HepG2 (cell line): ENCODE results near the gene MAP3K14. TPM values are rescaled to one million over a fixed set of nuclear protein-coding genes. Genes with fewer than 3 reads are reported as not detected.

Experiments
- ARID5B ChIP-seq: IDR thresholded peaks from 2 replicates; pipeline ENCODE4 v1.4.0; 2020; ENCODE audit warnings: mild to moderate bottlenecking, missing genetic modification reagents
- CC2D1A ChIP-seq: sonication (generic); formaldehyde crosslinking; IDR thresholded peaks from 2 replicates; pipeline ENCODE4 v1.8.1; 2023; ENCODE audit warnings: mild to moderate bottlenecking, missing genetic modification reagents
- ELF4 ChIP-seq: sonication (generic); formaldehyde crosslinking; IDR thresholded peaks from 2 replicates; pipeline ENCODE4 v1.5.0; 2020; ENCODE audit warnings: missing genetic modification reagents, mild to moderate bottlenecking, moderate library complexity, borderline replicate concordance
- JUN ChIP-seq: sonication (generic); formaldehyde crosslinking; IDR thresholded peaks from 2 replicates; pipeline ENCODE4 v1.4.0; 2020; ENCODE audit warnings: mild to moderate bottlenecking, missing genetic modification reagents
- KLF16 ChIP-seq, 2 experiments: sonication (generic) in 1 of 2; formaldehyde crosslinking in 1 of 2; IDR thresholded peaks; 2 replicates each; pipeline versions ENCODE4 v1.6.1 to v1.8.0; 2016 to 2023; ENCODE audit warnings: missing genetic modification reagents in 2 of 2, missing compliant biosample characterization in 1 of 2
- PAWR ChIP-seq: sonication (generic); formaldehyde crosslinking; IDR thresholded peaks from 2 replicates; pipeline ENCODE4 v1.4.0; 2020; ENCODE audit warnings: missing genetic modification reagents, mild to moderate bottlenecking, borderline replicate concordance
- PRPF4 ChIP-seq: fragments of 200-400 bp; formaldehyde crosslinking; IDR thresholded peaks from 2 replicates; pipeline ENCODE4 v1.6.1; 2016; ENCODE audit warnings: low read length, low read depth; ENCODE audit not compliant: poor library complexity, severe bottlenecking
- RXRA ChIP-seq: sonication (generic); formaldehyde crosslinking; IDR thresholded peaks from 2 replicates; pipeline ENCODE4 v1.5.1; 2020; ENCODE audit warnings: missing genetic modification reagents
- SUZ12 ChIP-seq: fragments of 150-350 bp; IDR thresholded peaks from 2 replicates; pipeline ENCODE4 v1.6.1; 2014; ENCODE audit warnings: low read depth, low read length
- ZFP37 ChIP-seq: sonication (generic); formaldehyde crosslinking; IDR thresholded peaks from 2 replicates; pipeline ENCODE4 v1.4.0; 2020; ENCODE audit warnings: missing genetic modification reagents, borderline replicate concordance
- ZNF234 ChIP-seq: sonication (generic); formaldehyde crosslinking; conservative IDR thresholded peaks from 2 replicates; pipeline ENCODE4 v1.5.1; 2020; ENCODE audit warnings: mild to moderate bottlenecking, missing genetic modification reagents
- ZNF264 ChIP-seq: sonication (generic); formaldehyde crosslinking; IDR thresholded peaks from 2 replicates; pipeline ENCODE4 v1.4.0; 2020; ENCODE audit warnings: missing genetic modification reagents
- ZNF292 ChIP-seq: sonication (generic); formaldehyde crosslinking; IDR thresholded peaks from 2 replicates; pipeline ENCODE4 v1.8.1; 2022; ENCODE audit warnings: mild to moderate bottlenecking, low read depth, missing genetic modification reagents, borderline replicate concordance
- ZNF569 ChIP-seq: sonication (generic); formaldehyde crosslinking; IDR thresholded peaks from 2 replicates; pipeline ENCODE4 v1.5.0; 2020; ENCODE audit warnings: mild to moderate bottlenecking, missing genetic modification reagents, moderate library complexity, borderline replicate concordance
- ZNF674 ChIP-seq: sonication (generic); formaldehyde crosslinking; IDR thresholded peaks from 2 replicates; pipeline ENCODE4 v1.5.0; 2020; ENCODE audit warnings: low read depth, mild to moderate bottlenecking, missing genetic modification reagents
- ZNF768 ChIP-seq: sonication (generic); formaldehyde crosslinking; IDR thresholded peaks from 2 replicates; pipeline ENCODE4 v1.4.0; 2020; ENCODE audit warnings: missing genetic modification reagents
- ZSCAN29 ChIP-seq: sonication (generic); formaldehyde crosslinking; conservative IDR thresholded peaks from 2 replicates; pipeline ENCODE4 v1.4.0; 2020; ENCODE audit warnings: mild to moderate bottlenecking, missing genetic modification reagents
- polyA plus RNA-seq, 8 experiments: library from polyadenylated mRNA; depleted of rRNA in 3 of 8; stranded (reverse) in 7 of 8; unstranded in 1 of 8; fragments of >200 nt; fragmentation: Illumina TruSeq in 4 of 8; extraction: Trizol in 4 of 8; gene quantifications; 2 replicates each; pipeline versions ENCODE4 v1.2.1 to v1.2.3, GENCODE V29; 2011 to 2016; ENCODE audit warnings: low read depth in 4 of 8, missing spikeins in 1 of 8, mixed read lengths in 1 of 8; ENCODE audit not compliant: insufficient read depth in 1 of 8
- total RNA-seq, 5 experiments: library from RNA; depleted of rRNA; stranded (reverse); fragments of >200 nt; fragmentation: Illumina TruSeq; extraction: Trizol; gene quantifications; 2 replicates each; pipeline ENCODE4 v1.2.3, GENCODE V29; 2016; ENCODE audit warnings: low read depth in 1 of 5
- TF ChIP-seq, protein P1 (sequence below): sonication (generic); formaldehyde crosslinking; IDR thresholded peaks from 2 replicates; pipeline ENCODE4 v1.4.0; 2020; ENCODE audit warnings: missing genetic modification reagents, borderline replicate concordance
- TF ChIP-seq, protein P2 (sequence below): sonication (generic); formaldehyde crosslinking; IDR thresholded peaks from 2 replicates; pipeline ENCODE4 v1.4.0; 2020; ENCODE audit warnings: mild to moderate bottlenecking, low read depth, missing genetic modification reagents
- TF ChIP-seq, protein P3 (sequence below): sonication (generic); formaldehyde crosslinking; IDR thresholded peaks from 2 replicates; pipeline ENCODE4 v1.5.0; 2020; ENCODE audit warnings: missing genetic modification reagents, mild to moderate bottlenecking, borderline replicate concordance

The MAP3K14 gene
- total and polyA plus RNA-seq, 2 of the 13 experiments (the other 11 are each of a cell fraction or from before 2014, with no cell fraction given), result 2.6 TPM

DNA sequence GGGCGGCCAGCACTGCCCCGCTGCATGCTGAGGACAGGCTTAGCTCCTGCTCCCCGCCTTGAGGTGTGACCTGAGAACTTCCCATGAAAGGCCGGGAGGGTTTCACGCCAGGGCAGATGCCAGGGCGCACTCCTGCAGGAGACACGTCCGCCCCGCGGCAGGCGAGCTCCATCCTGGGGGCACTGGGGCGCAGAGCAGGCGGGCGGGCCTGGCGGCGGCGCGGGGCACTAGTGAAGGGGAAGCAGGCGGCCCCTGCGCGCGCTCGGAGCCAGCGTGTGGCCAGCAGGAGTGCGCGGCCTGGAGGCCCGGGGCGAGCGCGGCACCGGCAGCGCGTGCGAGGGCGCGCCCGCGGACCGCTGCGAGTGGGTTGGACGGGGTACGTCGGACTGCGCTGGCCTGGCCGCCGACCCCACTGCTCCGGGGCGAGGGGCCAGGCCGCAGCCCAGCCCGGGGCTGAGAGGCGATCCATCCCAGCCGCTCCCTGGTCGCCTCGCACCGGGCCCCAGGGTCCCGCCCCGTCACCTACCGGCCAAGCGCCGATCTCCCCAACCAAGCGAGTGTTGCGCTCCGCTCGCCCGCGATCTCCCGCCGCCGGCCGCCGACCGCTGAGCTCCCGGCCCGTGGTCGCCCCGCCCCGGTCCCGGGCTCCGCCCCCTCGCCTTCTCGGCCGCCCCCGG is at the start of gene MAP3K14 (continued):
- TF ChIP-seq ZNF674 (CRISPR knock-in tag) (no peak), ZNF234 (CRISPR knock-in tag) (no peak), ARID5B (CRISPR knock-in tag) (peak; percentile 14; the same call in 1 of the 2 replicates), PAWR (CRISPR knock-in tag) (no peak), PRPF4 (no peak), KLF16 (CRISPR knock-in tag; IDR thresholded peaks at IDR 0.05) (no peak; a peak in 2 of 4 replicates), RXRA (CRISPR knock-in tag) (0 out of 2 replicates have a peak, but pooled peaks have one; percentile 57), SUZ12 (no peak), ZNF292 (CRISPR knock-in tag) (no peak), ZSCAN29 (no peak; the same call in 1 of the 2 replicates), ZNF264 (CRISPR knock-in tag) (no peak), ZFP37 (CRISPR knock-in tag) (0 out of 2 replicates have a peak, but pooled peaks have one; percentile 7), ELF4 (no peak), ZNF768 (CRISPR knock-in tag) (peak; percentile 34; the same call in 1 of the 2 replicates), ZNF569 (CRISPR knock-in tag) (no peak), JUN (CRISPR knock-in tag) (no peak), CC2D1A (no peak)
- TF ChIP-seq, protein P1, sequence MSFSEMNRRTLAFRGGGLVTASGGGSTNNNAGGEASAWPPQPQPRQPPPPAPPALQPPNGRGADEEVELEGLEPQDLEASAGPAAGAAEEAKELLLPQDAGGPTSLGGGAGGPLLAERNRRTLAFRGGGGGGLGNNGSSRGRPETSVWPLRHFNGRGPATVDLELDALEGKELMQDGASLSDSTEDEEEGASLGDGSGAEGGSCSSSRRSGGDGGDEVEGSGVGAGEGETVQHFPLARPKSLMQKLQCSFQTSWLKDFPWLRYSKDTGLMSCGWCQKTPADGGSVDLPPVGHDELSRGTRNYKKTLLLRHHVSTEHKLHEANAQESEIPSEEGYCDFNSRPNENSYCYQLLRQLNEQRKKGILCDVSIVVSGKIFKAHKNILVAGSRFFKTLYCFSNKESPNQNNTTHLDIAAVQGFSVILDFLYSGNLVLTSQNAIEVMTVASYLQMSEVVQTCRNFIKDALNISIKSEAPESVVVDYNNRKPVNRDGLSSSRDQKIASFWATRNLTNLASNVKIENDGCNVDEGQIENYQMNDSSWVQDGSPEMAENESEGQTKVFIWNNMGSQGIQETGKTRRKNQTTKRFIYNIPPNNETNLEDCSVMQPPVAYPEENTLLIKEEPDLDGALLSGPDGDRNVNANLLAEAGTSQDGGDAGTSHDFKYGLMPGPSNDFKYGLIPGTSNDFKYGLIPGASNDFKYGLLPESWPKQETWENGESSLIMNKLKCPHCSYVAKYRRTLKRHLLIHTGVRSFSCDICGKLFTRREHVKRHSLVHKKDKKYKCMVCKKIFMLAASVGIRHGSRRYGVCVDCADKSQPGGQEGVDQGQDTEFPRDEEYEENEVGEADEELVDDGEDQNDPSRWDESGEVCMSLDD (CRISPR knock-in tag), result peak; percentile 61; the same call in 1 of the 2 replicates
- TF ChIP-seq, protein P2, sequence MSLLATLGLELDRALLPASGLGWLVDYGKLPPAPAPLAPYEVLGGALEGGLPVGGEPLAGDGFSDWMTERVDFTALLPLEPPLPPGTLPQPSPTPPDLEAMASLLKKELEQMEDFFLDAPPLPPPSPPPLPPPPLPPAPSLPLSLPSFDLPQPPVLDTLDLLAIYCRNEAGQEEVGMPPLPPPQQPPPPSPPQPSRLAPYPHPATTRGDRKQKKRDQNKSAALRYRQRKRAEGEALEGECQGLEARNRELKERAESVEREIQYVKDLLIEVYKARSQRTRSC (CRISPR knock-in tag), result 0 out of 2 replicates have a peak, but pooled peaks have one; percentile 76
- TF ChIP-seq, protein P3, sequence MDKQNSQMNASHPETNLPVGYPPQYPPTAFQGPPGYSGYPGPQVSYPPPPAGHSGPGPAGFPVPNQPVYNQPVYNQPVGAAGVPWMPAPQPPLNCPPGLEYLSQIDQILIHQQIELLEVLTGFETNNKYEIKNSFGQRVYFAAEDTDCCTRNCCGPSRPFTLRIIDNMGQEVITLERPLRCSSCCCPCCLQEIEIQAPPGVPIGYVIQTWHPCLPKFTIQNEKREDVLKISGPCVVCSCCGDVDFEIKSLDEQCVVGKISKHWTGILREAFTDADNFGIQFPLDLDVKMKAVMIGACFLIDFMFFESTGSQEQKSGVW (CRISPR knock-in tag), result no peak
